AG09309 (cell line): ENCODE data around the gene BST1.

Source experiments
- DNase-seq: peaks from one replicate; pipeline ENCODE4 v3.0.0-alpha.2; 2010; ENCODE audit warnings: low read depth
- H3K4me3 ChIP-seq: 2 replicates; pipeline ENCODE4 v1.5.1; 2011; ENCODE audit warnings: mild to moderate bottlenecking, low read depth, low read length, moderate library complexity; ENCODE audit not compliant: control insufficient read depth
- CTCF ChIP-seq: IDR thresholded peaks from 2 replicates; pipeline ENCODE4 v1.5.1; 2011; ENCODE audit warnings: mild to moderate bottlenecking, low read depth, low read length, inconsistent platforms; ENCODE audit not compliant: insufficient read depth, control insufficient read depth; ENCODE audit errors: missing control alignments

The BST1 gene

GRCh38 chr4:15751153-15751552 is 48.3 kb downstream of the BST1 start:
- TF ChIP-seq CTCF, result no peak
- no peak overlapping the region for H3K4me3 ChIP-seq
- no peak for DNase-seq

GRCh38 chr4:15753081-15753480 is 50.2 kb downstream of the BST1 start:
- no peak for DNase-seq
- H3K4me3 ChIP-seq, result no peak overlapping the region
- TF ChIP-seq CTCF, result no peak

GRCh38 chr4:15753786-15754185 is 50.9 kb downstream of the BST1 start:
- TF ChIP-seq CTCF, result no peak
- no peak overlapping the region for H3K4me3 ChIP-seq
- no peak for DNase-seq

- no peak overlapping the region for H3K4me3 ChIP-seq
- TF ChIP-seq CTCF, result no peak
- no peak for DNase-seq
These were observed 51.5 kb downstream of the BST1 start for GRCh38 chr4:15754323-15754722.

GRCh38 chr4:15755321-15756155 is 52.7 kb downstream of the BST1 start:
- no peak for DNase-seq

GRCh38 chr4:15756361-15756861 is 53.5 kb downstream of the BST1 start:
- no peak for DNase-seq
- no peak for TF ChIP-seq CTCF
- no peak overlapping the region for H3K4me3 ChIP-seq

More at GRCh38 chr4:15755321-15756155, 52.7 kb downstream of the BST1 start:
- no peak for TF ChIP-seq CTCF
- no peak overlapping the region for H3K4me3 ChIP-seq
